Measurements from ENCODE around the gene RIOX2.
A peak's percentile ranks its signal among the peaks of the same experiment; 100 is the strongest.
"Not testable (repeated sequence)": the region's sequence is repeated elsewhere in the genome, so short reads cannot be mapped to it uniquely, and the experiment has no call there.

The RIOX2 gene

DNA sequence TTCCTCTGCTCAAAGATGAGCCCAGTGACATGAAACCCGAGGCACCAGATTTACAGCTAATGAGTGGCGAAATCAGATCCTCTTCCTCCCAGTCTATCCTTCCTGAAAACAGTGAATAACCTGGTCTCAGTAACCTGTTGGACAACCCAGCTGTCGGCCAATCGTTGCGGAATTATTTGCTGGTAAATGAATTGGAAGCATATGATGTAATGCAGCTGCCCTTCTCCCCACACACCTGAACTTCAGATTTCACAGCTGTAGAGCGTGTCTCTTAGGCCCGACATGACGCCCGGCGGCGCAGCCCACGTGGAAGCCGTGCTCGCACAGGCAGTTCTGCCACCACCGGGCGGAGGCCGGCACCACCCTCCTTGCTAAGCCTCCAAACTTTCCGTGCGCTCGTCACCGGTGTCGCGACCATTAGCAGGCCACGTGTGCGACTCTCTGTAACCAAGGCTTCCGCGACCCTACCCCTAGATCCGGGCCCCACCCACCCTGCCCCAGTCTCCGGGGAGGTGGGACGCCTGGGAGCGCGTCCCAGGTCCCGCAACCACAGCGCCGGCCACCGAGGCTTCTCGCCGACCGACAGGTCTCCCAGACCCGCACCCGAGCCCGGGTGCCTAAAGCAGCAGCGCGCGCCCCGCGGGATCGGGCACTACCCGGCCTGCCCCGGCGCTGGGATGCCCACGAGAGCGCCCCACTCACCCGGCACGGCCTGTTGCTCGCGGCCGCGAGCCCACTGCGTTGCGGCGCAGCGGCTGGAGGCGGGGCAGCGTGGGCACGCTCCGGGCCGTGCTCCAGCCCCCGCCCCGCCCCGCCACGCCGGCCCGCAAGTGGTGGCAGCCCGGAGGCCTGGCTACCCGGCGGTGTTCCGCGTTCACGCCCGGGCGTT is at the start of gene RIOX2:
Gene RIOX2 (minus strand): TSS at position 753 of the 889 bp plus-strand sequence. CDS start 4,838 bp downstream, outside the sequence.
- peak; percentile 61 for DNase-seq (ENCODE audit: low read depth, low spot score)

- DNase-seq (ENCODE audit: low read depth, low spot score): no peak
These were observed 48.2 kb upstream of the RIOX2 start for GRCh38 chr3:98020412-98020811.

DNA sequence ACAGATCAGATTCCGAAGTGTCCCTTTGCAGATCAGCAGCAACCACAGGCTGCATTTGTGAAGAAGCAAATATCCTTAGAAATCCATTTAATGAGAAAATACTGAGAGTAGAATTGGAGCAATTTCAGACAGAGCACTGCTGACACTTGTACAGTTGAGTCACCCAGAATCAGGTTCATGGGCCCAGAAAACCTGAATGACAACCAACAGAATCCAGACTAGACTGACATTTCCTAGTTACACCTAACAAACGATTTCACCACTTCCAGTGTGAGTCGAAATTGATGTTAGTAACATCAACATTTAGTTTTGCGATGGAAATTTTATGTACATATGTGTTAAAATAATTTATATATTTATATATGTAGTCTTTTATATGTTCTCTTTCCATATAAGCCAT is 46.1 kb upstream of the RIOX2 start:
- DNase-seq (ENCODE audit: low read depth, low spot score): no peak

GRCh38 chr3:98014268-98014585 is 42.0 kb upstream of the RIOX2 start:
- no peak for DNase-seq (ENCODE audit: low read depth, low spot score)

DNA sequence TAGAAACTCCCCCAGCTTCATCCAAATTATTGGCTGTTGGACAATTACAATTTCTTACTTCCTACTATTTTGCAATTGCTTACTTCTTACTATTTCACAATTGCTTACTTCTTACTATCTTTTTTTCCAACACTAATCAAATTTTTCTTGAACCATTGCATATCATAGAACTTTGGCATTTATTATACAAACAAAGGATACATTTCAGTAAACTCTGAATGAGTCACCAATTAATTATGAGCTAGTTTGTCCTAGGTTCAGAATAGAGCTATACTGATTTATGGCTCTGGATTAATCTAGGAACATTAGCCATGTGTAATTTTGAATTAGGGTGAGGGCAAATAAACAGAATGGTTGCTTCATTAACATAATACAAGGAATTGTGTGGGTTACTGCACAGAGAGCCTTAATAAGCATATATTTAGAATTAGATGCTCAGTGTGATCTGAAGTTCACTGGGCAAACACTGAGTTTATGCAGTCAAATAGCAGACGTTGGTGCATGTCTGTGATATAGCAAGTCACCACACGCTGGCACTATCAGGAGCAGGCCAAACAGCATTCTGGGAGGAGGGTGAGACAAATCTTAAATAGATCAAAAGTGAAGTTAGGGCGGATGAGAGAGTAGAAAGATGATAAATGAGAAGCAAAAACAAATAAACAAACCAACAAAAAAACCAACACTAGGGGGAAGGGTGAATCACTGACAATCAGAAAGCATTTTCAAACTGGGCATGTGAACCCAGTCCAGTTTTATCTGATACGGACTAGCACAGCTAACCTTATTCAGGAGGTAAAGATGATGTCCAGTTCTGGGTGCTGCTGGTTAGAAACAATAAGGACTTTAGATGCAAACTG is 41.4 kb upstream of the RIOX2 start:
- DNase-seq (ENCODE audit: low read depth, low spot score): no peak

DNA sequence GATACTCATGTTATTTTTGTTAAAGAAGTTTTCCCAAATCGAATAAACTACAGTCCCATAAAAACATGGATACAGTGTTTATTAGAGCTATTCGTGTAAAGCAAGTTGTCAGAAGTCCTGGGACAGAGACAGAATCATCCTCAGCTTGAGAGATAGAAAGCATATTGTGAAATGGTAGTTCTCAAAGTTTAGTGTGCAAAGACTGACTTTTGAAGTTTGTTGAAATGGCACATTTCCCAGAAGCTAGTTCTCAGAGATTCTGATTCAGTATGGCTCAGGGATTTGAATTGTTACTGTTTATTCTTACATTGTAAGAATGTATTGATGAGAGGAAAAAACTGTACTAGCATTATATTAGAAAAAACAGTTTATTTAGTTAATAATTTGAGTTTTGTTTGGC is 40.7 kb upstream of the RIOX2 start:
- no peak for DNase-seq (ENCODE audit: low read depth, low spot score)

- DNase-seq (ENCODE audit: low read depth, low spot score): not testable (repeated sequence)
These were observed 38.7 kb upstream of the RIOX2 start for GRCh38 chr3:98010883-98011449.

- no peak for DNase-seq (ENCODE audit: low read depth, low spot score)
These were observed 38.1 kb upstream of the RIOX2 start for GRCh38 chr3:98010194-98010882.

DNA sequence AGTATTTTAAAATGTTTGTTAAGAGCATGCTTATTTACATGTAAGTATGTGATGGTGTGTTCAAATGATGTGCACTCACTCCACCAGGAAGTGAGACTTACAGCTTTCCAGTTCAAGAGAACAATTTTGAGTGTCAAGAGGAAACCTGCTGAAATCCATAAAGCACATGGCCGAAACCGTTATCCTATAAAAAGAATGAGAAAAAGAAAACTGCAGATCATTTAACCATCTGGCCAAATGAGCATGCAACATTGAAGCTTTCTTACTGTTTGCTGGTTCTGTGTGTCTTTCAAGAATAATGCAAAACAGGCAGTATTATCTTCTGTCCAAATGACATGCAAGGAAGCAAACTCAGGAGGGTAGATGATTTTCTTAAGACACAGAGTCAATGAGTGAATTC is 36.6 kb upstream of the RIOX2 start:
- no peak for DNase-seq (ENCODE audit: low read depth, low spot score)

DNA sequence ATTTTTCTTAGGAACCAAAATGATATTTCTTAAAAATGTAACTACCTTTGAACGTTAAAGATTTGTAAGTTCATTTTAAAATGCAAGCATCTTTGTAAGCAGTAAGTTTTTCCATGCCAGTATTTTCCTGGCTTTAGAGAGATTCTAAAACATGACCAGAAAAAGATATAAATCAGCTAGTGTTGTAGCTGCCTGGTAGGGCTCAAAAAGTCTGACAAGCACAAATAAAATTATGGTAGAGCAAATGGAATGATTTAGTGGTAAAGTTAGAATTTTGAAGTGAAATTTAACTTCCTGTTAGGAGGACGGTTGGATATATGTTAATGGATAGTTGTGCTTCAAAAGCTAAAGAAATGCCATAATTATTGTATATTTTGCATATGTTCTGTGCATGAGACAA is 33.2 kb upstream of the RIOX2 start:
- DNase-seq (ENCODE audit: low read depth, low spot score): no peak

DNA sequence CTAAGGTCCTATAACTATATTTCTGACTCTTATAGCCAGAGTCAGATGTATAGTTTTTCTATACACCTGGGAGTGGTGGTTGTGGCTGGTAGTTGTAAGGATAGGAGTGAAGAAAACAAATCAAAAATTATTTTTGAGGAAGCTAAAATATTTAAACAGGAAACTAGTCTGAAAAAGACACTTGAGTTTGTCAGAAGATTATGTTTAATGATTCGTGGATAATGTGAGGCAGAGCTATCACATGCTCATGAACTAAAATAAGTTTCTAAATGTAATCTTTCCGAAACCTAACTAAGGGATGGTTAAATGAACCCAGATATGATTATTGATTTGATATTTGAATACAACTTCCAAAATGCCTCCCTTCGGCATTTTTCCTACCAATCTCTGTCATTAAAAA is 32.5 kb upstream of the RIOX2 start:
- DNase-seq (ENCODE audit: low read depth, low spot score): no peak

GRCh38 chr3:98003306-98003969 is 31.2 kb upstream of the RIOX2 start:
- no peak for DNase-seq (ENCODE audit: low read depth, low spot score)

GRCh38 chr3:98002717-98003116 is 30.5 kb upstream of the RIOX2 start:
- DNase-seq (ENCODE audit: low read depth, low spot score): no peak

GRCh38 chr3:97999994-98000393 is 27.8 kb upstream of the RIOX2 start:
- no peak for DNase-seq (ENCODE audit: low read depth, low spot score)

- no peak for DNase-seq (ENCODE audit: low read depth, low spot score)
These were observed 26.9 kb upstream of the RIOX2 start for GRCh38 chr3:97999103-97999502.

DNA sequence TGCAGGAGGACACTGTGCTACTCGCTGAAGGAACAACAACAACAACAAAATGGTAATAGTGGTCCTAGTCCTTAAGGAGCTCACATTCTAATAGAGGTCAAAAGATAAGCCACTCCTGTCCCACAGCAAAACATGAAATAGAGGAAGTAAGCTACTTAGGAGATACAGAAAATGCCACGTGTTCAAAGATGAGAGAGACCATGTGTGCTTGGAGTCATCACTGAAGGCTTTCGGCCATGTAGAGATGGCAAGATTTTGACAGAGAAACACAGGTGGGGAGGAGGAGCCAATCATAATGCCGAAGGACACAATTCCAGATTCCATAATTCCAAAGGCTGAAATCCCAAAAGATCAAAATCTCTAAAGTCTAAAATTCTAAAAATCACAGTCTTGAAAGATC is 24.8 kb upstream of the RIOX2 start:
- DNase-seq (ENCODE audit: low read depth, low spot score): no peak

DNA sequence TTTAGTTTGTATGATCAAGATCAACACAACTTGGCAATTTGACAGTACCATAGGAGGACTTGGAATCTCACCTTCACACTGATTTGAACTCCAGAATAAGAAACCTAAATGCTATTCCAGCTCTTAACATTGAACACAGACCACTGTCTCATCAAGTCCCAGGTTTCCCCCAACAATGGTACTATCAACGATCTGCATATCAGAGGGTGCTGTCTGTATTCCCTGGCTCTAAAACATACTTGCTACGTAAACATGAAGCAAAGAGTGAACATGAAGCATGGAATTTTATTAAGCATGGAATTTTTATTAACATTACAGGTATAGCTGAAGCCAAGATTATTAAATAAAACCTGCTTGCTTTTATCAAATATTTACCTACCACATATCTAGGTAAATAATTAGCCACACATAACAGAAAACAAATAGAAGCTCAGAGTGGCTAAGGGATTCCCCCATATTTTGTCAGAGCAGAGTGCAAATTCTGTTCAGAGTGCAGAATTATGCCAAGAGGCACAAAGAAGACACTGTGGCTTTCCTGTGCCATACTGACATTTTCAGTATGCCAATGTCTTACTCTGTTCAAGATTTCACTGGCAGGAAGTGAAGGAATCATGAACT is 22.2 kb upstream of the RIOX2 start:
- DNase-seq (ENCODE audit: low read depth, low spot score): no peak

DNA sequence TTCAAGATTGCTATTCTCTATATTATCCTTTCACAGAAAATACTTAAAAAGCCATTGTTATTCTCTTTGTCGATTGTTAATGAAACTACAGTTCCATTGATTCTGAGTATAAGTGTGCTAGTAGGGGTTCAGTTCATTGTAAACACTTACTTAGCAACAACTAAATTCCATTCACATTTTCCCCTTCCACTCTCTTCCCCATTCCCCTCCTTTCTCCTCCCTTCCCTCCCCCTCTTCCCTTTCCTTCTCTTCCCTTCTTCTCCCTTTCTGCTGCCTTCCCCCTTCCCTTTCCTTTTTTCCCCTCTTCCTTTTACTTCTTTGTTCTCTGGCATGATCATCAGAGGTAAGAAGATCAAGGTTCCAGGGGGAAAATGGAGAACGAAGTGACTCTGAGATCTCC is 21.3 kb upstream of the RIOX2 start:
- no peak for DNase-seq (ENCODE audit: low read depth, low spot score)

GRCh38 chr3:97992547-97993173 is 20.4 kb upstream of the RIOX2 start:
- DNase-seq (ENCODE audit: low read depth, low spot score): no peak

GRCh38 chr3:97991293-97991682 is 19.1 kb upstream of the RIOX2 start:
- no peak for DNase-seq (ENCODE audit: low read depth, low spot score)

All from activated CD4-positive, CD25-positive, alpha-beta regulatory T cell treated with anti-CD3 and anti-CD28 coated beads, Interleukin-2, amount 50 U/mL, for 16 hours (primary cell).